Right ventricle myocardium inferior (tissue), 1 donor: ENCODE data around the gene COL4A1. TPM values are rescaled to one million over a fixed set of nuclear protein-coding genes. Genes with fewer than 3 reads are reported as not detected.

Experiments used
- ATAC-seq: fragments of 200-7000 bp; cut with Tn5 transposase; one replicate; pipeline ENCODE4 v1.9.1; 2020; ENCODE audit warnings: mild to moderate bottlenecking, moderate library complexity
- DNase-seq: peaks from one replicate; pipeline ENCODE4 v3.0.0; 2021; ENCODE audit errors: missing footprints
- intact Hi-C: fragments of 100-400 bp; cut with DNase I; formaldehyde crosslinking; loops from one replicate; pipeline ENCODE4 v1.11.0; 2022
- total RNA-seq: library from RNA; stranded (reverse); fragmentation: NEBNext Ultra II Directional; extraction: Animal tissue kit (Norgen Biotek cat#: 25700); gene quantifications from one replicate; pipeline ENCODE4 v1.2.1, GENCODE V29; 2021
- donor health status: DM: no; HTN: yes; CAD: no; lungs with severe emphysema.

COL4A1 gene
- total RNA-seq, 1 donor from 2014 or later: 128 TPM

DNA sequence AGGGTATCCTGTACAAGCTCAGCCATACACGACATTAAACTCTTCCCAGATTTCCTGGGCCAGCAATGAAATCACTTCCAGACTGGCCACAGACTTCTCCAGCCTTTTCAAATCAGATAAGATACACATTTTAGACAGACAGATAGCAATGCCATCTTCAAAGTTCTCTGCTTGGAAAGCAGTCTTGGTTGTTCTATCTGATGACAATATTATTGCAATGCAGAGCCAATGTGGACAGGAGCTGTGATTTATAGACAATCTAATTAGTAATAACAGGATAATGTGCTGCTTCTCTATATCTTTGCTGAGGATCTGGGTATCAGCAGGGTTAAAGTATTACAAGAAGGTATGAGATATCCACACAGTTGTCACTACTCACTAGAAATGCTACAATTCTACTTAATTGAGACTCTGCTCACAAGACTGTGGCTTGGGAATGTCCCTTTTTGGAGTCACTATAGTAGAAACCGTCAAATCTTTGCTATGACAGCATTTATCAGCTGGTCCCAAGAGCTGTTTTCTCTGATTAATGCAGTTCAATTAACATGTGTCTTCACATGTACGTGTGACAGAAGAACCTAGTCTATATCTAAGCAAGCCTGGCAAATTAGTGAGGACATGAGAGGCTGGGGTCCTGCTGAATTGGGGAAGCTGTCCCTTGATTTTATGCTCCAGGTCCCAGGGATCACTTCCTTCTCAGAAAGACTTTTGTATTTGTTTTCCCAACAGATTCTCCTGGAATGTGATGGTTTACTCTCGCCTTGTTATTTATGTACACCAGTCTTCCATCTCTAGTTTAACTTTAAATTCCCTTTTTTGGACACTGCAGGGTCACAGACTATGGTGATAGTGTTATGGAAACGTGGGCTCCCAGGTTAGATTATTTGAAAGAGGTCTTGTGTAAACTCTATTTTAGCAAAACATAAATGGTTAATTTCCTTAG, 68.8 kb downstream of the COL4A1 start:
- ATAC-seq (no peak), DNase-seq (no peak)
- intact Hi-C loops: loop anchor here (10.0 kb wide), 1 partner anchor 477 kb away; the partner anchor contains the start of gene ING1

DNA sequence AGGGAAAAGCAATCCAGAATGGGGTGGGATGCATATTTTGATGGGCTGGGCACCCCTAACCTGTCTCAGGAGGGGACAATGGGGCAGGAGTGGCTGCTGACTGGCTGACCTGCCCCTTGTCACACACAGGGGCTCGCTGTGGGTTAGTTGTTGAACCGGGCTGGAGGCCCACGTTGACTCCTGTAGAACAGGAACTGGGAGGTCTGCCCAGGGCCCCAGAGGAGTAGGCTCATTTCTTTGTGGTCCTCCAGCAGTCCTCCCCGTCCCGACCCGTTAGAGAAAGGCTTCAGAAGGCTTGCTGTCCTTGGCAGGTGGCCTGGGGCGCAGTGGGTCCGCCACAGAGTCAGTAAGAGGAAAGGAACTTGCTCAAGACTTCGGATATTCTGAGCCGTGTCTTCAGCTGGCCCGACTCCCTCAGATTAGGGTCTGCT, 70.1 kb downstream of the COL4A1 start:
- ATAC-seq: peak; percentile 56
- intact Hi-C loops: loop anchor here (10.0 kb wide), 1 partner anchor 478 kb away; the partner anchor contains the start of gene ING1
- peak; percentile 88 for DNase-seq

DNA sequence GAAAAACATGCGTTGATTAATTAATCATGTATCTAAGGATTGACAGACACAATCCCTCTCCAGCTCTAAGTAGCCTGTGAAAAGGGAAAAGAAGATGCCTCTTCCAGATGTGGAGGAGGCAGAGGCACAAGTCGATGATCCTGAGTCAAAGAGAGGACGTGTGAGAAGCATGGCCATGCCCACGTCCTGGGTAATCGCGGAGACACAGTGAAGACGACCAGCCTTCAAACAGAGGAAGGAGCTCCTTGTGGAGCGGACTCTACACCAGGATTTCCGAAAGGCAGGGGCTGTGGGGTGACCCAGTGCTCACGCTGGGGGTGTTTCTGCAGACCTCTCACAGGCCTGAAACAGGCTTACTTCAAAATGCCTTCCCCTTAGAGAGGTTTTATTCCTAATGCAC, 70.5 kb downstream of the COL4A1 start:
- no peak for ATAC-seq
- no peak for DNase-seq
- intact Hi-C loops: loop anchor here (10.0 kb wide), 1 partner anchor 478 kb away; the partner anchor contains the start of gene ING1

DNA sequence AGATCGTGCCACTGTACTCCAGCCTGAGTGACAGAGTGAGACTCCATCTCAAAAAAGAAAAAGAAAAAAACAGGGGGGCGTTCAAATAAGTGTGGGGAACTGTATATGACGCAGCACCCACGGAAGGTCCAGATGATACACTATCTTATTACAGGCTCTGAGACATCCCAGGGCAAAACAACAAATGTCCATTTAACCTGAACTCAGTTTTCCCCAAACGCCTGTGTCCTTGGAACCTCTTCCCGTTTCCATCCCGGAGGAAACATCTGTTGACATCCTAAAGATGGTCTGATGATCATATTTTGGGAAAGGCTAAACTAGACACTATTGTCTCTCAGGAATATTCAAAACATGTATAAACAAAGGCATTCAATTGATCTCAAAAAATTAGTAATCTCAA, 72.4 kb downstream of the COL4A1 start:
- intact Hi-C loops: loop anchor here (10.0 kb wide), 1 partner anchor 480 kb away; the partner anchor contains the start of gene ING1
- DNase-seq (no peak), ATAC-seq (no peak)

DNA sequence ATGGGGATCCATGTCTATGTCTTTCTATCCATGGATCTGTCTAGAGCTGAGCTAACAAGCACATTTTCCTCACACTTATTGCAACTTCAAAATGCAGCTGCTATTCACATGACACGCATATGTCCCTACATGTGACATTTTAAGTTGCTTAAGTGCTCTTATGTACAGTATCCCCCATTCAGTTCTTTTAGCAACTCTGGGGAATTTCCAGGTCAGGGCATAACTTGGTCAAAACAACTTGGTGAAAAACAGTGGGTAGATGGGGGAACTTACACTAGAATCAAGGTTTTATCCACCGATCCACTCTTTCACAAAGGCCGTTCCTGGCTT, 73.0 kb downstream of the COL4A1 start:
- DNase-seq (no peak), ATAC-seq (no peak)
- intact Hi-C loops: loop anchor here (10.0 kb wide), 1 partner anchor 481 kb away; the partner anchor contains the start of gene ING1

DNA sequence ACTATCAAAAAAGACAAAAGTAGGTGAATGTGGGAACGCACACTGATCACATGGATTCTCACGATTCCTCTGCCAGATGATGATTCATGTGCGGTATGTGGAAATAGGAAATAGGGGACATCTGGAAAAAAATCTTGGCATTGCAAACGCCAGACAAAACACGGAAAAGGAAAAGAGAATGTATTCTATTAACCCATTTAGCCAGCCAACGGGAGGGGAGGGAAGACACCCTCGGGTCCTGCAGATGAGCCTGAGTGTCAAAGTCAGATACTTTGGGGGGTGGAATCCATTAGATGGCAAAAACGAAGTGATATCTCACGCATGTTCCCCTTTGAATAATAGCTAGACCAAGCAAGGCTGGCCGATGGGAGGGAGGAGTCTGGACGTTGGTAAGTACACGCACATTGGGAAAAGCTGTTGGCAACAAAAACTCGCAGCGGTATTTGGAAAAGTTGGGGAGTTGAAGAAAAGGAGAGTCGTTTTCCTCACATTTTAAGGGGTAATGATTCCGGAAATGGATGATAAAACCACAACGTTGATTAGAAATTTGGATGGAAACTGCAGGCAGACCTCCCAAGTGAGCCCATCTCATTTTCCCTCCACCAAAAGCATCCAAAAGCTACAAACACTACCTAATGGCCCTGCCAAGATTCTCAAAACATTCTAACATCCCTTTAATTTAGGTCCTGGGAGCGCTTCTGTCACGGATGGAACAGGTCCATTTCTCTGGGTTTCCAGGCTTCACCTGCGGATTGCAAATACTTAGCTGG, 73.6 kb downstream of the COL4A1 start:
- intact Hi-C loops: loop anchor here (10.0 kb wide), 1 partner anchor 481 kb away; the partner anchor contains the start of gene ING1
- DNase-seq (peak; percentile 72), ATAC-seq (peak; percentile 68)

DNA sequence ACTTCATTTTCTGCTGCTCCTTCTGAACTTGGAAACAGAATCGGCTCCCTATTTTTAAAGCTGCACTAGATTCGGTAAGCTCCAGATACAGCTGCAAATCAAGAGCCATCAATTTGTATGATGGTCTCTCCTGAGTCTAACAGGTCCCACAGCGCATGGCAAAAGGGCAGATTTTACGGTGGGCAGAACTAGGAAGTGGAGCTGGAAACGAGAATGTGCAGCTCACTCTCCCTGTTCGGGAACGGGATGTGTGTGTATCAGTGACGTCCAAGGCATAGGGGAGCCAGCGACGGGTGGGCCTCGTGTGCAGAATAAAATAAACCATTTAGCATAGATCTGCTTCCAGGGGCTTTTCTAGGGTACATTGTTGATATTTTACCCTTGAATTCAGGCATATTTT, 74.2 kb downstream of the COL4A1 start:
- intact Hi-C loops: loop anchor here (10.0 kb wide), 1 partner anchor 482 kb away; the partner anchor contains the start of gene ING1
- DNase-seq (no peak), ATAC-seq (peak; percentile 33)

DNA sequence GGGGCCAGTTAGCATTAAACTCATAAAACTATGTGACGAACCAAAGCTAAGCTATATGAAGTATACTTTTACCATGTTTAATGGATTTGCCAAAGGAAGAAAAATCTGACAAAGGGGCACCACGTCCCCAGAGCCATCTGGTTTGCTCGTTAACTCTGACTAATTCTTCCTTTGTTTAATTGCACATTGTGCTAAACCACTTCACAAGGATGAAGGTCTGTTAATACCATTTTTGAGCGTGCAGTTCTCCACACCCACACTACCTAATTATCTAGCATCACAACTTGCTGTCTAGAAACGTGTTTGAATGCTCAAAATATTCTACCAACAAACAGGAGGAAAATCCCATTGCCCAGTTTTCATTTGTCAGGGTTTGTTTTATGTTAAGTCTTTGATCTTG, 74.8 kb downstream of the COL4A1 start:
- ATAC-seq (no peak), DNase-seq (no peak)
- intact Hi-C loops: loop anchor here (10.0 kb wide), 1 partner anchor 483 kb away; the partner anchor contains the start of gene ING1

DNA sequence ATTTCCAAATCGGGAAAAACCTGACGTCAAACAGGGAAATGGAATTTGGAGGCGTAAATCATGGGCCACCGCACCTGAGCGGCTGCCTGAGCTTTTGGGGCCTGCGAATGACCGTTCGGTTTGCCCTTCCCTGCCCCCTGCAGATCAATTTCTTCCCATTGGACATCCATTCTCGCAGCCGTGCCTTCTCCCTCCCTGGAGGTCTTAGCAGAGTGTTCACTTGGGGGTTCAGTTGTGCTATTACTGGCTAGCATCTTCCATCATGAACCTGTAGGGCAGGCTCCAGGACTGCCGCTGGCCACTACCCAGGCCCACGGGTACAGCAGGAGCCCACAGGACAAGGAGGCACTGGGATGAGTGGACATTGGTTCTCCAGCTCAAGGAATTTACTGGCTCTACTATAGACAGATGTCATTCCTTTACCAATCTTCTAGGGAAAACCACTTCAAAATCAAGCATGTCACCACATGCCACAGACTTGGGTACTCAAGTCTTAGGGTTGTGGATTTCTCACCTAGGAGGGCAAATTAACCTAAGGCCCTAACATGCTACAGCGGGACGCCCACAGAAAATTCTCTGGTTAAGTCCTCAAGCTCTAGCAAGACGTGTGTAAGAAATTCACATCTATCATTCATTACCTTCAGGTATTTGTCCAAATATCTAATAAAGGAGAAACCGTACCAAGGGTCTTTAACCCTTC, 75.5 kb downstream of the COL4A1 start:
- intact Hi-C loops: loop anchor here (10.0 kb wide), 1 partner anchor 483 kb away; the partner anchor contains the start of gene ING1
- DNase-seq (no peak), ATAC-seq (no peak)

DNA sequence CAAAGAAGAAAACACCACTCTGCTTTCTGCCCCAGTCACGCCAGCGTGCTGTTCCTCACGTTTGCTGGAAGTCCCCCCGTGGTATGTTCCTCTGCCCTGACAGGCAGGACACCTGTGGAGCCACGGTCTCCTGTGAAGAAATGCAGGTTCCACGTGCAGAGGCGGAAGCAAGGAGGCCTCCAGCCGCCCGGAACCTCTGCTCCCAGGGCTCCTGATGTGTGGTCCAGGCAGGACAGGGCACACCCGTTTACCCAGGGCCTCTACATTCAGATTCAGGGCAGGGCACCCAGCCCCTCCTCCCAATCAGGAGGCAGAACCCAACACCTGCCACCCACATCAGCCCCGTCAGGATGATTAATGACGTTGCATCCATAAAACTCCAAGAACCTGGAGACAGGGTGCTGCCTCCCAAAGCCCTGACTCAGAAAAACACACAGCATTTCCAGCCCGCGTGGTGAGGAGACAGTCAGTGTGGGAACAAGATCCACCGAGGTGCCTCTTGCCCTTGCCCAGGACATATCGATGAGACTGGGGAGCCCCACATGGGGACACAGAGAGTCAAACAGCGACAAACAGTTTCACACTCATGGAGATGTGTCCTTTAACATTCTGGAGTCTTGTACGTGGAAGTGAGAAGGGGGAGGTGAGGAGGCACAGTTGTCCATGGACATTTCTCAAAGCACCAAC, 76.2 kb downstream of the COL4A1 start:
- DNase-seq (no peak), ATAC-seq (no peak)
- intact Hi-C loops: loop anchor here (10.0 kb wide), 1 partner anchor 484 kb away; the partner anchor contains the start of gene ING1

DNA sequence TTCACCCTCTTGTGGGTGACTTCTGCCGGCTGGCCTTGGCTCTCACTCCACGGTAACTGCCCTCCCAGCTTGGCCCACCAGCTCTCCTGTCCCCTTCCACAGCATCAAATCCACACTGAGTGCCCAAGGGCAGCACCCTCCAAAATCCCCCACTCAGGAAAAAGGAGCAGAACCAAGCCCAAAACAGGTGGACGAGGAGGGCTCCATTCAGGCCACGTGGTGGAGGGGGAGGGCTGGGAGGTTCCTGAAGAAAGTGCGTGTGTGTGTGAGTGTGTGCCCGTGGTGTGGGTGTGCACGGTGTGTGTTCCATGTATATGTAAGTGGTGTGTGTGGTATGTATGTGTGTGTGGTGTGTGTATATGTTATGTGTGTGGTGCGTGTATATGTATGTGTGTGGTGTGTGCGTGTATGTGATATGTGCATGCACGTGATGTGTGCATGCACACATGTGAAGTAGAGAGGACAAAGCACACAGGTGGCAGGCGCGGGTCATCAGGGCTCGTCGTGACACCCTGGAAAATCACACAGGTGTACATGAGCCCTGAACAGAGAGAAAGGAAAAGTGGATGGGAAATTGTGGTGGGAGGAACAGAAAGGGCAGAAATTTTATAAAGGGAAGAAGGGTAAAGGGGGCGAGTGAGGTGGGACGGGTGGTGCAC, 76.9 kb downstream of the COL4A1 start:
- ATAC-seq: no peak
- intact Hi-C loops: loop anchor here (5.0 to 10.0 kb wide), 2 partner anchors 32 to 485 kb away; partner anchors contain the start of gene ING1
- no peak for DNase-seq

DNA sequence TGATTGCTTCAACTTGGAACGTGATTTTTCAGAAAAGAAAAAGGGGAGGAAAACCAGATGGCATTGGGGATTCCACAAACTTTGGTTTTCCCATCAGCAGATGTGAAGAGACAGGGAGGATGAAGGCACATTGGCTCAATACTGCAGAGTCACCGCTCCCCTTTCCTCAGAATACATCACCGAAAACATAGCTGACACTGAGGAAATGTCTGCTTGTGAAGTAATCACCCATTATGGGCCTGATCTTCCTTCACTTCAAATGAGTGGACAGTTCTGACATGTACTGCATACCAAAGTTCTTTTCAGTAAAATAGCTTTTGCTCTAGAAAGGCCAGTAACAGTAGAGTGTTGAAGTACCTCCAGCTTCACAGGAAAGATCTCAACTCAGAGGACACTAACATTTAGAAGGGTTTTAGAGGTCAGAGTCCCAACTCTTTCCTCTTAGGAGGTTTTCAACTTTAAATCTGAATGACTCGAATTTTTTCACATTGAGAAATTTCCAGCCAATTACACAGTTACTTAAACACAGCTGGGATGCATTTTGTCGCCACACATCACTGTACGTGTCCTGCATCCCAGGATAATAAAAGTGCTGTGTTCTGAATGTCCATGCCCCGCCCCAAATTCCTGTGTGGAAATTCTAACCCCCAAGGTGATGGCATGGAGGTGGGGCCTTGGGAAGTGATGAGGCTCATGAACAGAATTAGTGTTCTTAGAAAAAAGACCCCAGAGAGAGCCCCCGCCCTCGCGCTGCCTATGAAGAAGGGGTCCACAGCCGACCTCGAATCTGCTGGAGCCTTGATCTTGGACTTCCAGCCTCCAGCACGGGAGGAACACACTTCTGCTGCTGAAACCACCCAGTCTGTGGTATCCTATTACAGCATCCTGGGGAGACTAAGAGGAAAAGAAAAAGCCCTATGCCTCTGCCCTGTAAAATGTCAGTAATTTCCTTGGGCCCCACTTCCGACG, 77.7 kb downstream of the COL4A1 start:
- DNase-seq (no peak), ATAC-seq (no peak)
- intact Hi-C loops: loop anchor here (5.0 kb wide), 1 partner anchor 33 kb away; no protein-coding TSS in a partner anchor

DNA sequence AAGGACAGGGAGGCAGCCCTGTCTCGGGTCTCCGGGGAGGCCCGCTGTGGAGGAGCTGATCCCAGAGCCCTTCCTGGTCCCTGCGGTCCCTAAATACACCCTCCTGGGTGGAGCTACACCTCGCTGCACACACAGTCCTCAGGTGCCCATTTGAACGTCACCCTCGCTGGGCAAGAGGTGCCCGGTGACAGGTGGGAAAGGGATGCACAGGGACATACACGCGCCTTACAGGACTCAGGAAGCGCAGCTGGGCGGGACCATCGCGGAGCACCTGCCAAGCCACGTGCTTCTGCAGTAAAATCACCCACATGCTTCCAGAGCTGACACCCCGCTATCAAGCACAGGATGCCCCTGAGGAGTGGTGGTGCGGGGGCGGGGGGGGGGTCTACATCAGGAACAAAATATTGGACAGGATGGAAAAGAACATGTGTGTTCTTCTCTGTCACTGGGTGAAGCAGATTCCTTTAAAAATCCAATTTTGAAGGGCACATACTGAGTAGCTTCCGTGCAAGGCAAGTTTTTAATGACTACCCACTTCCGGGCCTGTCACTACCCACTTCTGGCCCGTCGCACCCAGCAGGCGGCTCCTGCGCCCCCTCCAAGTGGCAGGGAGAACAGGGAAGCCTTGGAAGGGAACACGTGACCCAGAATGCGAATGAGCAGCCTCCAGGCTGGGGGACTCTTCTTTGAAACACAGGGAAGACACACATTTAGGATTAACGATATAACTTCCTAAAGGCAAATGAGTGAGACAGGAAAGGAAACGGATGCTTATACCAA, 78.9 kb downstream of the COL4A1 start:
- intact Hi-C loops: loop anchor here (5.0 kb wide), 1 partner anchor 34 kb away; no protein-coding TSS in a partner anchor
- no peak for DNase-seq
- no peak for ATAC-seq

DNA sequence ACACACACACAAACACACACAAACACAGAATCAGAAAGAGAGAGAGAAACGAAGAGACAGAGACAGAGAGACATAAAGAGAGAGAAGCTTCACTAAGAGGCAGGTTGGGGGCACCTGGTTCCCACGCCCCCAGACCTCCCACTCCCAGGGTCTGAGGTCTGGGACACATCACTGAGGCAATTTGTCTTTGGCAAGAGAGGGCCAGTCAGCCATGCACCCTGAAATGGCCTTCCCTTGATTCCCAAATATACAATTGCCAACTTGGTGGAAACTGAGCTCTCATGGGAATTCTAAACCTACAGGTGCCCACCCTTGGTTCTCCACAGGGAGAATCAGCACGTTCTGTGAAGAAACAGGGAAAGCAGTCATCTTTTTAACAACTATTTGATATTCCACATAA, 79.5 kb downstream of the COL4A1 start:
- DNase-seq (no peak), ATAC-seq (no peak)
- intact Hi-C loops: loop anchor here (5.0 kb wide), 1 partner anchor 35 kb away; no protein-coding TSS in a partner anchor
